Astrocyte of the cerebellum (primary cell): ENCODE results near the gene KLHDC9.

Experiments
- DNase-seq: peaks from one replicate; pipeline ENCODE4 v3.0.0-alpha.2; 2011; ENCODE audit warnings: low read depth
- H3K4me3 ChIP-seq: 2 replicates; pipeline ENCODE4 v1.5.1; 2011; ENCODE audit warnings: mild to moderate bottlenecking, low read depth, low read length, moderate library complexity
- CTCF ChIP-seq: IDR thresholded peaks from 2 replicates; pipeline ENCODE4 v1.5.1; 2012; ENCODE audit warnings: low read length, low read depth, moderate library complexity, mild to moderate bottlenecking; ENCODE audit errors: missing control alignments
- in situ Hi-C: cut with HindIII; loops from 2 replicates; pipeline ENCODE4 v1.10.0; 2017; ENCODE audit warnings: low sequenced_read_pairs

The KLHDC9 gene

DNA sequence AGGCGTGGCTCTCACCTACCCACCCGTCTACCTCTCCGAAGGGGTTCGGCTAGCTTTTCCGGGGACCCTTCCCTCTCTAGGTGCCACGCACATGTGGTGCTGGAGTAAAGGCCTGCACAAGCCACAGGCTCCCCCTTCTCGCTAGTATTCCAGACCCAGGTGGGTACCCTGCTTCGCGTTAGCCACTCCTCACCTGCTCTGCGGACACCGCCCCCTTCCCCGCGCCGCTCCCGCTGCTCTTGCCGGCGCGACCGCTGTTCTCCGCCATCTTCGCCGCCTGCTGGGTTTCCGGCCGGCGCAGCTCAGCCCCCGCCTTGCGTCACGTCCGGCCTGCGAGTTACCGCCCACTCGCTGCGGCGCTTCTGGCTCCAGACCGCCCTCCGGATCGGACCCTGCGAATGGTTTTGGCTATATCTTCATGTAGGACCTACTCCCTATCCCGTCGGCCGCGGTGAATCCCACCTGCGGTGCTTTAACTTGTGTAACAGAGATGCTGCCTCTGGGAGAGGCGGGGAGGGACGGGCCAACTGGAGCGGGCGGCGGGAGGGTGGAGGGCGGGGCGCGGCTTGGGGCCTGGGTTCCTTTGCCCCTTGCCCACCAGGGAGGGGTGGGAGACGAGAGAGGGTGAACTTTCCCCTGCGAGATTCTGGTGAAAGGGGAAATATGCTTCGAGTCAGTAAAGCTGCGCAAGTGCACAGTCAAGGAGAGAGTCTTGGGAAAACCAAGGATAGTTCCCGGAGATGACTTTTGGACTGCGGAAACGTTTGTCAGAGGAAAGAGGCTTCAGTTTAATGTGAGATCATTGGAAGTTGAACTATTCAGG lies 19.8 kb downstream of the KLHDC9 start, which contains the start of the genes NIT1 and PFDN2:
NIT1 (plus strand) TSS at position 347 of the 823 bp plus-strand sequence; CDS start at position 419, 72 bp downstream.
PFDN2 (minus strand) TSS at position 279 of the 823 bp plus-strand sequence; CDS start at position 268, 11 bp downstream.
- in situ Hi-C loops, result no loop called here
- no peak for TF ChIP-seq CTCF
- peak; percentile 66 for DNase-seq
- peak within 1 kb of the TSS; percentile 99 for H3K4me3 ChIP-seq

DNA sequence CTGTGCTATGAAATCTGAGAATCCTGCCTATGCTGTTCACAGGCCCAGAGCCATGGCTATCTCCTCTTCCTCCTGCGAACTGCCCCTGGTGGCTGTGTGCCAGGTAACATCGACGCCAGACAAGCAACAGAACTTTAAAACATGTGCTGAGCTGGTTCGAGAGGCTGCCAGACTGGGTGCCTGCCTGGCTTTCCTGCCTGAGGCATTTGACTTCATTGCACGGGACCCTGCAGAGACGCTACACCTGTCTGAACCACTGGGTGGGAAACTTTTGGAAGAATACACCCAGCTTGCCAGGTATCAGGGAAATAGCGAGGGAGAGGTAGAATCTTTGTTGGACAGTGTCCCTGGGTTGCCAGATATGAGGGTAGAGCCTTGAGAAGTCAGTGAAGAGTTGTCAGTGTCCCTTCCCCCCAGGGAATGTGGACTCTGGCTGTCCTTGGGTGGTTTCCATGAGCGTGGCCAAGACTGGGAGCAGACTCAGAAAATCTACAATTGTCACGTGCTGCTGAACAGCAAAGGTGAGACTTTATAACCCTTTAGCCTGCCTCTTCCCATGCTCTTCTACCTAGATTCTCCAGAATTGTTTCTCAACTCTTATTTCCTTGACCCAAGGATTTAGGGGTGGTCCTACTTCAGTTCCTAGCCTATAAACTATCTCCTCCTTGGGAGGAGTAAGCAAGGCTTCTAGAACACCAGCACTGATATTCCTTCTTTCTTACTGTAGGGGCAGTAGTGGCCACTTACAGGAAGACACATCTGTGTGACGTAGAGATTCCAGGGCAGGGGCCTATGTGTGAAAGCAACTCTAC lies 21.1 kb downstream of the KLHDC9 start:
- in situ Hi-C loops, result no loop called here
- peak; percentile 28 for DNase-seq
- peak overlapping the region; percentile 99 for H3K4me3 ChIP-seq
- peak; percentile 58 for TF ChIP-seq CTCF

- no peak for TF ChIP-seq CTCF
- in situ Hi-C loops, result no loop called here
- no peak overlapping the region for H3K4me3 ChIP-seq
- no peak for DNase-seq
These were observed 23.0 kb downstream of the KLHDC9 start for GRCh38 chr1:161121042-161121650.

GRCh38 chr1:161121834-161122233 lies 23.7 kb downstream of the KLHDC9 start:
- TF ChIP-seq CTCF, result no peak
- in situ Hi-C loops, result no loop called here
- H3K4me3 ChIP-seq, result no peak overlapping the region
- DNase-seq, result no peak

DNA sequence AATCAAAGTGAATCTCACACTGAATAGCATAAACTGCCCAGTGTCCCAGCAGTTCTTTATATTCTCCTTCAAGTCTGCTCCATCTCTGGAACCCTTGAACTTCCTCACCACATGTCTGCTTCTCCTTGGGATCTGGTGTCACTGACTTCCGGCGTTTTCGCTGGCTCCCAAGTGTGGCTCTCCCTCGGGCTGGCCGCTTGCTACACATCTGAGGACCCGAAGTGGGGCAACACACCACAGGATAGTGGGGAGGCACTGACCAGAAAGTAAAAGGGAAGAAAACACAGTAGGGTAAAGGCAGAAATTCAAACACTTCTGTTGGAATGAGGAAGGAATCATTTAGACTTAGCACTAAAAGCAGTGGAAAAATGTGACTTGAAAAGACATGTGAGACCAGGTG lies 24.8 kb downstream of the KLHDC9 start:
- no peak for TF ChIP-seq CTCF
- H3K4me3 ChIP-seq, result no peak overlapping the region
- in situ Hi-C loops, result no loop called here
- DNase-seq, result no peak

DNA sequence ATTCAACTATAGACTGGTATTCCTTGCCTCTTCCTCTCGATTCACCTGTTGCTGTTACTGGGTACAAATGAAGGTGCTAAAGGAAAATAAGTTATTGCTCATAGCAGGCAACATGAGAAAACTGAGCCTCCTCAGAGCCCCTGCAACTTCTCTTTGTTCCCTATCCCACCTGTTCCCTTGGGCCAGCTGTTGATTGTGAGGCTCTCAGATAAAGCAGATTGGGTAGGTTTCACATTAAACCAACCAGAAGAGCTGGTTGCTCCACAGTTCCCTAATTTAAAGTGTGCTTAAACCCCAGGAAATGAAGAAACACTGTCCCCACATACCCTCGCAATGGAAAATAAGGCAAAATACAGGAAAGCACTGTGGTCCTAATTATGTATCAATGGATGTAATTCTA lies 29.5 kb downstream of the KLHDC9 start:
- TF ChIP-seq CTCF, result no peak
- in situ Hi-C loops, result no loop called here

More for the DNA sequence above, 29.5 kb downstream of the KLHDC9 start:
- H3K4me3 ChIP-seq, result no peak overlapping the region
- DNase-seq, result no peak
